Measurements from ENCODE around the gene RABL3.

The RABL3 gene

DNA sequence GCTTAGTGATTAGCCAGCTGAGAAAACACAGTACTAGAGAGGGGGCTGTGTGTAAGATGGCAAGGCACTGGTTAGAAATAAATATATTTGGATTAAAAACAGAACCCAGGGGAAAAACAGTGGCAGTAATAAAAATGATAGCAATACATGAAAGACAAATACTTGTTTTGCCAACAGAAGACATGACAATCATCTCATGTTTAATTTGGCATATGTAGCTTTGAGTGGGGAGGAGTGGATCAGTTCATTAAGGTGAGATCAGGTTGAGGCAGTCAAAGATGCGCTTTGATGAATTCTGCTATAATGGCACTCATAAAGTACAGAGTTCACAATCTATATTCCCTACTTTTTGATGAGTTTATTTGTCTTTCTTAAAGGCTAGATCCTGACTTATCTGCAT lies 56.9 kb downstream of the RABL3 start (continued):
- TF ChIP-seq PPARA (CRISPR knock-in tag; IDR thresholded peaks at IDR 0.05; ENCODE audit: borderline replicate concordance), result no peak
- TF ChIP-seq GLIS3 (CRISPR knock-in tag; IDR thresholded peaks at IDR 0.05), result no peak

DNA sequence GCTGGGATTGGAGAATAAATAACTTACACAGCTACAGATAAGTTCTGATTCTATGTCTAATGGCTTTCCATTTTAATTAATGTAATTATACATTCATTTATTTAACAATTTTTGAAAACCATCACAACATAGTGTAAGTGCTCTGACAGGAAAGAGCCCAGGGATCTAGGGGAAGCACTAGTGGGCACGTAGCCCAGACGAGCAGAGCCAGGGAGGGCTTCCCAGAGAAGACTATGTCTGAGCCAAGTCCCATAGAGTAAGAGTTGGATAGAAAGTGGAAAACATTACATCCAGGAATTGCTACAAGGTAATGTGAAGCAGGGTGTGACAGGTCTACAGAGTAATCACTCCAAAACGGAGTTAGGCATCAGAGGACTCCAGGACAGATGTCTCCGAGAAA lies 57.4 kb downstream of the RABL3 start:
- ATAC-seq, result no peak
- TF ChIP-seq ZNF70 (CRISPR knock-in tag; IDR thresholded peaks at IDR 0.05) (no peak), ISL1 (CRISPR knock-in tag; IDR thresholded peaks at IDR 0.05) (no peak), CSDC2 (CRISPR knock-in tag; IDR thresholded peaks at IDR 0.05) (no peak), TCF4 (CRISPR knock-in tag; IDR thresholded peaks at IDR 0.05; ENCODE audit: borderline replicate concordance) (no peak), PPARA (CRISPR knock-in tag; IDR thresholded peaks at IDR 0.05; ENCODE audit: borderline replicate concordance) (no peak), TOX (CRISPR knock-in tag; IDR thresholded peaks at IDR 0.05; ENCODE audit: borderline replicate concordance) (no peak), ZFP30 (CRISPR knock-in tag; IDR thresholded peaks at IDR 0.05) (no peak), ZFP3 (CRISPR knock-in tag; IDR thresholded peaks at IDR 0.05) (no peak), ARNTL (CRISPR knock-in tag; IDR thresholded peaks at IDR 0.05; ENCODE audit: borderline replicate concordance, low read depth) (no peak), OSR1 (CRISPR knock-in tag; IDR thresholded peaks at IDR 0.05) (no peak), ZNF565 (CRISPR knock-in tag; conservative IDR thresholded peaks at IDR 0.05; ENCODE audit: low read depth) (no peak), ZNF8 (CRISPR knock-in tag; IDR thresholded peaks at IDR 0.05) (no peak), GLIS3 (CRISPR knock-in tag; IDR thresholded peaks at IDR 0.05) (no peak), BACH2 (CRISPR knock-in tag; IDR thresholded peaks at IDR 0.05; ENCODE audit: borderline replicate concordance) (no peak), SNAI2 (CRISPR knock-in tag; IDR thresholded peaks at IDR 0.05) (no peak)
- TF ChIP-seq, protein P1, sequence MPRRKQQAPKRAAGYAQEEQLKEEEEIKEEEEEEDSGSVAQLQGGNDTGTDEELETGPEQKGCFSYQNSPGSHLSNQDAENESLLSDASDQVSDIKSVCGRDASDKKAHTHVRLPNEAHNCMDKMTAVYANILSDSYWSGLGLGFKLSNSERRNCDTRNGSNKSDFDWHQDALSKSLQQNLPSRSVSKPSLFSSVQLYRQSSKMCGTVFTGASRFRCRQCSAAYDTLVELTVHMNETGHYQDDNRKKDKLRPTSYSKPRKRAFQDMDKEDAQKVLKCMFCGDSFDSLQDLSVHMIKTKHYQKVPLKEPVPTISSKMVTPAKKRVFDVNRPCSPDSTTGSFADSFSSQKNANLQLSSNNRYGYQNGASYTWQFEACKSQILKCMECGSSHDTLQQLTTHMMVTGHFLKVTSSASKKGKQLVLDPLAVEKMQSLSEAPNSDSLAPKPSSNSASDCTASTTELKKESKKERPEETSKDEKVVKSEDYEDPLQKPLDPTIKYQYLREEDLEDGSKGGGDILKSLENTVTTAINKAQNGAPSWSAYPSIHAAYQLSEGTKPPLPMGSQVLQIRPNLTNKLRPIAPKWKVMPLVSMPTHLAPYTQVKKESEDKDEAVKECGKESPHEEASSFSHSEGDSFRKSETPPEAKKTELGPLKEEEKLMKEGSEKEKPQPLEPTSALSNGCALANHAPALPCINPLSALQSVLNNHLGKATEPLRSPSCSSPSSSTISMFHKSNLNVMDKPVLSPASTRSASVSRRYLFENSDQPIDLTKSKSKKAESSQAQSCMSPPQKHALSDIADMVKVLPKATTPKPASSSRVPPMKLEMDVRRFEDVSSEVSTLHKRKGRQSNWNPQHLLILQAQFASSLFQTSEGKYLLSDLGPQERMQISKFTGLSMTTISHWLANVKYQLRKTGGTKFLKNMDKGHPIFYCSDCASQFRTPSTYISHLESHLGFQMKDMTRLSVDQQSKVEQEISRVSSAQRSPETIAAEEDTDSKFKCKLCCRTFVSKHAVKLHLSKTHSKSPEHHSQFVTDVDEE (CRISPR knock-in tag; IDR thresholded peaks at IDR 0.05), result no peak

DNA sequence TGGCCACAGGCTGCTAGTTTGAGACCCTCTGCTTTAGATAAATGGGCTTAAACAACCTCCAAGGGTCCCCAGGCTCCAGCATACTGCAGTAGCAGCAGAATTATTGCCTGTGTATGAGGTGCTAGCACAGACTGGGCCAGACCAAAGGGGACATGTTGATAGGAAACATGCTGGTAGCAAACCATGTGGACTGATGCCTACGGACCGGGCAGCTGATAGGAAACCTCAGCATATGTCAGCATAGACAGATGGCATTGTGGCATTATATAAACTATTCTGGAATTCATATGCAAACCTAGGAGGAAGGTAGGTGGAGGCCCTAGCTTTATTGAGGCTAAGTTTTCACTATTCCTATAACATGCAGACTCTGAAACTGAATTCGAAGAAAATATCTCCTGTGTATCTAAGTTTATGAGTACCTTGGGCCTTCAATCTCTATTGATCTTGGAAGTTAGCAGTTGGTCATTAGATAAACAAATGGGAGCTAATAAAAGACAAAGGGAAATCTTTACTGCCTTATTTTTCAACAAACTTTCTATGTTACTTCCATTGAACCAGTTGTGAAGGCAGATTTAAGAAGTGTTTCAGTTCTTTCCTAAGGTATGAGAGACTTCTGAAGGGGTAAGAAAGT lies 58.5 kb downstream of the RABL3 start:
- ATAC-seq, result no peak
- TF ChIP-seq ZNF565 (CRISPR knock-in tag; conservative IDR thresholded peaks at IDR 0.05; ENCODE audit: low read depth) (no peak), TCF4 (CRISPR knock-in tag; IDR thresholded peaks at IDR 0.05; ENCODE audit: borderline replicate concordance) (no peak), GLIS3 (CRISPR knock-in tag; IDR thresholded peaks at IDR 0.05) (no peak), CSDC2 (CRISPR knock-in tag; IDR thresholded peaks at IDR 0.05) (no peak), ISL1 (CRISPR knock-in tag; IDR thresholded peaks at IDR 0.05) (no peak), ZFP30 (CRISPR knock-in tag; IDR thresholded peaks at IDR 0.05) (no peak), ZFP3 (CRISPR knock-in tag; IDR thresholded peaks at IDR 0.05) (no peak), ZNF70 (CRISPR knock-in tag; IDR thresholded peaks at IDR 0.05) (no peak), TOX (CRISPR knock-in tag; IDR thresholded peaks at IDR 0.05; ENCODE audit: borderline replicate concordance) (no peak), SNAI2 (CRISPR knock-in tag; IDR thresholded peaks at IDR 0.05) (no peak), ARNTL (CRISPR knock-in tag; IDR thresholded peaks at IDR 0.05; ENCODE audit: borderline replicate concordance, low read depth) (no peak), OSR1 (CRISPR knock-in tag; IDR thresholded peaks at IDR 0.05) (no peak), ZNF8 (CRISPR knock-in tag; IDR thresholded peaks at IDR 0.05) (no peak), ZC3H10 (CRISPR knock-in tag; IDR thresholded peaks at IDR 0.05) (no peak), PPARA (CRISPR knock-in tag; IDR thresholded peaks at IDR 0.05; ENCODE audit: borderline replicate concordance) (no peak), ESRRG (CRISPR knock-in tag; IDR thresholded peaks at IDR 0.05) (no peak)
- TF ChIP-seq, protein P2, sequence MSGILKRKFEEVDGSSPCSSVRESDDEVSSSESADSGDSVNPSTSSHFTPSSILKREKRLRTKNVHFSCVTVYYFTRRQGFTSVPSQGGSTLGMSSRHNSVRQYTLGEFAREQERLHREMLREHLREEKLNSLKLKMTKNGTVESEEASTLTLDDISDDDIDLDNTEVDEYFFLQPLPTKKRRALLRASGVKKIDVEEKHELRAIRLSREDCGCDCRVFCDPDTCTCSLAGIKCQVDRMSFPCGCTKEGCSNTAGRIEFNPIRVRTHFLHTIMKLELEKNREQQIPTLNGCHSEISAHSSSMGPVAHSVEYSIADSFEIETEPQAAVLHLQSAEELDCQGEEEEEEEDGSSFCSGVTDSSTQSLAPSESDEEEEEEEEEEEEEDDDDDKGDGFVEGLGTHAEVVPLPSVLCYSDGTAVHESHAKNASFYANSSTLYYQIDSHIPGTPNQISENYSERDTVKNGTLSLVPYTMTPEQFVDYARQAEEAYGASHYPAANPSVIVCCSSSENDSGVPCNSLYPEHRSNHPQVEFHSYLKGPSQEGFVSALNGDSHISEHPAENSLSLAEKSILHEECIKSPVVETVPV (CRISPR knock-in tag; IDR thresholded peaks at IDR 0.05), result no peak
- TF ChIP-seq, protein P1 (CRISPR knock-in tag; IDR thresholded peaks at IDR 0.05), result no peak
- TF ChIP-seq, protein P3, sequence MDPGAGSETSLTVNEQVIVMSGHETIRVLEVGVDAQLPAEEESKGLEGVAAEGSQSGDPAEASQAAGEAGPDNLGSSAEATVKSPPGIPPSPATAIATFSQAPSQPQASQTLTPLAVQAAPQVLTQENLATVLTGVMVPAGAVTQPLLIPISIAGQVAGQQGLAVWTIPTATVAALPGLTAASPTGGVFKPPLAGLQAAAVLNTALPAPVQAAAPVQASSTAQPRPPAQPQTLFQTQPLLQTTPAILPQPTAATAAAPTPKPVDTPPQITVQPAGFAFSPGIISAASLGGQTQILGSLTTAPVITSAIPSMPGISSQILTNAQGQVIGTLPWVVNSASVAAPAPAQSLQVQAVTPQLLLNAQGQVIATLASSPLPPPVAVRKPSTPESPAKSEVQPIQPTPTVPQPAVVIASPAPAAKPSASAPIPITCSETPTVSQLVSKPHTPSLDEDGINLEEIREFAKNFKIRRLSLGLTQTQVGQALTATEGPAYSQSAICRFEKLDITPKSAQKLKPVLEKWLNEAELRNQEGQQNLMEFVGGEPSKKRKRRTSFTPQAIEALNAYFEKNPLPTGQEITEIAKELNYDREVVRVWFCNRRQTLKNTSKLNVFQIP (CRISPR knock-in tag; IDR thresholded peaks at IDR 0.05; ENCODE audit: borderline replicate concordance, low read depth), result no peak

Measured in SK-N-SH treated with all-trans-retinoic acid at 6 μM for 48 hours (cell line).